HepG2 (cell line): Measurements from ENCODE around the gene F13B. TPM values are rescaled to one million over a fixed set of nuclear protein-coding genes. Genes with fewer than 3 reads are reported as not detected.

Experiments
- ARID4A ChIP-seq: sonication (generic); formaldehyde crosslinking; IDR thresholded peaks from 2 replicates; pipeline ENCODE4 v1.5.0; 2020; ENCODE audit warnings: mild to moderate bottlenecking, missing genetic modification reagents, borderline replicate concordance
- CTCF ChIP-seq: sonication (generic); formaldehyde crosslinking; IDR thresholded peaks from 2 replicates; pipeline ENCODE4 v1.5.0; 2020; ENCODE audit warnings: mild to moderate bottlenecking, missing genetic modification reagents, moderate library complexity
- FOXC1 ChIP-seq: sonication (generic); formaldehyde crosslinking; IDR thresholded peaks from 2 replicates; pipeline ENCODE4 v1.8.0; 2022; ENCODE audit warnings: mild to moderate bottlenecking, missing genetic modification reagents, borderline replicate concordance
- GFI1 ChIP-seq: sonication (generic); formaldehyde crosslinking; IDR thresholded peaks from 2 replicates; pipeline ENCODE4 v1.5.0; 2020; ENCODE audit warnings: missing genetic modification reagents, mild to moderate bottlenecking, borderline replicate concordance
- KLF12 ChIP-seq: sonication (generic); formaldehyde crosslinking; IDR thresholded peaks from 2 replicates; pipeline ENCODE4 v1.4.0; 2020; ENCODE audit warnings: missing genetic modification reagents, borderline replicate concordance
- KLF6 ChIP-seq: IDR thresholded peaks from 2 replicates; pipeline ENCODE4 v1.8.0; 2016; ENCODE audit warnings: missing biosample characterization, missing genetic modification reagents
- PAXIP1 ChIP-seq: sonication (generic); formaldehyde crosslinking; conservative IDR thresholded peaks from 2 replicates; pipeline ENCODE4 v1.4.0; 2020; ENCODE audit warnings: mild to moderate bottlenecking, missing genetic modification reagents, moderate library complexity
- PHF21A ChIP-seq: sonication (generic); formaldehyde crosslinking; IDR thresholded peaks from 2 replicates; pipeline ENCODE4 v1.5.0; 2020; ENCODE audit warnings: mild to moderate bottlenecking, missing genetic modification reagents
- SKIL ChIP-seq: sonication (generic); formaldehyde crosslinking; IDR thresholded peaks from 2 replicates; pipeline ENCODE4 v1.8.0; 2022; ENCODE audit warnings: missing genetic modification reagents, mild to moderate bottlenecking, moderate library complexity, borderline replicate concordance
- ZFP91 ChIP-seq: sonication (generic); formaldehyde crosslinking; IDR thresholded peaks from 2 replicates; pipeline ENCODE4 v1.9.0; 2022; ENCODE audit warnings: missing genetic modification reagents, mild to moderate bottlenecking, borderline replicate concordance
- ZFX ChIP-seq: sonication (generic); formaldehyde crosslinking; IDR thresholded peaks from 2 replicates; pipeline ENCODE4 v1.4.0; 2020; ENCODE audit warnings: mild to moderate bottlenecking, low read depth, missing genetic modification reagents, moderate library complexity
- ZKSCAN8 ChIP-seq: IDR thresholded peaks from 2 replicates; pipeline ENCODE4 v1.6.1; 2016; ENCODE audit warnings: borderline replicate concordance, missing genetic modification reagents, missing compliant biosample characterization
- ZNF747 ChIP-seq: sonication (generic); formaldehyde crosslinking; IDR thresholded peaks from 2 replicates; pipeline ENCODE4 v1.8.1; 2023; ENCODE audit warnings: missing genetic modification reagents, mild to moderate bottlenecking, borderline replicate concordance
- polyA plus RNA-seq, 8 experiments: library from polyadenylated mRNA; depleted of rRNA in 3 of 8; stranded (reverse) in 7 of 8; unstranded in 1 of 8; fragments of >200 nt; fragmentation: Illumina TruSeq in 4 of 8; extraction: Trizol in 4 of 8; gene quantifications; 2 replicates each; pipeline versions ENCODE4 v1.2.1 to v1.2.3, GENCODE V29; 2011 to 2016; ENCODE audit warnings: low read depth in 4 of 8, missing spikeins in 1 of 8, mixed read lengths in 1 of 8; ENCODE audit not compliant: insufficient read depth in 1 of 8
- total RNA-seq, 5 experiments: library from RNA; depleted of rRNA; stranded (reverse); fragments of >200 nt; fragmentation: Illumina TruSeq; extraction: Trizol; gene quantifications; 2 replicates each; pipeline ENCODE4 v1.2.3, GENCODE V29; 2016; ENCODE audit warnings: low read depth in 1 of 5

The F13B gene
- total and polyA plus RNA-seq, 2 of the 13 experiments (the other 11 are each of a cell fraction or from before 2014, with no cell fraction given), result 0.41 to 2.7 TPM

- TF ChIP-seq PAXIP1 (CRISPR knock-in tag) (peak; percentile 91), FOXC1 (CRISPR knock-in tag) (peak; percentile 59; the same call in 1 of the 2 replicates), ARID4A (peak; percentile 63; the same call in 1 of the 2 replicates), ZKSCAN8 (CRISPR knock-in tag) (0 out of 2 replicates have a peak, but pooled peaks have one; percentile 58), KLF12 (CRISPR knock-in tag) (0 out of 2 replicates have a peak, but pooled peaks have one; percentile 35), PHF21A (CRISPR knock-in tag) (peak; percentile 72), KLF6 (CRISPR knock-in tag) (peak; percentile 56; the same call in 1 of the 2 replicates), ZFP91 (CRISPR knock-in tag) (peak; percentile 83), ZFX (peak; percentile 76; the same call in 1 of the 2 replicates), ZNF747 (CRISPR knock-in tag) (0 out of 2 replicates have a peak, but pooled peaks have one; percentile 36), GFI1 (CRISPR knock-in tag) (peak; percentile 67; the same call in 1 of the 2 replicates), SKIL (CRISPR knock-in tag) (peak; percentile 57; the same call in 1 of the 2 replicates), CTCF (peak; percentile 41)
These were observed 75.0 kb downstream of the F13B start (continued) for GRCh38 chr1:196991919-196992651.
